GM23338 (cell line): ENCODE results near the gene REEP1. TPM values are rescaled to one million over a fixed set of nuclear protein-coding genes. Genes with fewer than 3 reads are reported as not detected.

Experiments used
- ATAC-seq: fragments of 200-7000 bp; cut with Tn5 transposase; 3 replicates; pipeline ENCODE4 v1.9.1; 2020
- DNase-seq: peaks from one replicate; pipeline ENCODE4 v3.0.0-alpha.2; 2015; ENCODE audit warnings: low spot score
- H2AFZ ChIP-seq: fragments of 200-600 bp; sonication (generic); 2 replicates; pipeline ENCODE4 v1.8.0; 2016; ENCODE audit warnings: antibody characterized with exemption, mild to moderate bottlenecking, moderate library complexity
- H3F3A ChIP-seq: fragments of 200-600 bp; sonication (generic); replicated peaks from 2 replicates; pipeline ENCODE4 v1.8.0; 2017; ENCODE audit warnings: antibody characterized with exemption, mixed run types, low read depth
- H3K27ac ChIP-seq: fragments of 200-600 bp; sonication (generic); 2 replicates; pipeline ENCODE4 v1.6.1; 2016; ENCODE audit warnings: low read depth
- H3K27me3 ChIP-seq: fragments of 200-600 bp; sonication (generic); 2 replicates; pipeline ENCODE4 v1.8.0; 2016; ENCODE audit warnings: mild to moderate bottlenecking, mixed run types, moderate library complexity; ENCODE audit not compliant: insufficient read depth
- H3K36me3 ChIP-seq: fragments of 200-600 bp; sonication (generic); 2 replicates; pipeline ENCODE4 v1.8.0; 2016; ENCODE audit warnings: mild to moderate bottlenecking; ENCODE audit not compliant: insufficient read depth
- H3K4me1 ChIP-seq: fragments of 200-600 bp; sonication (generic); 2 replicates; pipeline ENCODE4 v1.8.0; 2016; ENCODE audit warnings: mild to moderate bottlenecking, moderate library complexity; ENCODE audit not compliant: insufficient read depth
- H3K4me2 ChIP-seq: fragments of 200-600 bp; sonication (generic); 2 replicates; pipeline ENCODE4 v1.7.1; 2017; ENCODE audit warnings: mixed run types
- H3K4me3 ChIP-seq: fragments of 200-600 bp; sonication (generic); 2 replicates; pipeline ENCODE4 v1.6.1; 2016; ENCODE audit warnings: mixed run types
- H3K79me2 ChIP-seq: fragments of 200-600 bp; sonication (generic); replicated peaks from 2 replicates; pipeline ENCODE4 v1.8.0; 2017; ENCODE audit warnings: mild to moderate bottlenecking; ENCODE audit not compliant: insufficient read depth
- H3K9me2 ChIP-seq: fragments of 200-600 bp; sonication (generic); 2 replicates; pipeline ENCODE4 v1.8.0; 2017; ENCODE audit not compliant: insufficient read depth
- H4K20me1 ChIP-seq: fragments of 200-600 bp; sonication (generic); replicated peaks from 2 replicates; pipeline ENCODE4 v1.8.0; 2017; ENCODE audit warnings: mild to moderate bottlenecking; ENCODE audit not compliant: insufficient read depth
- H3K27ac Mint-ChIP-seq: 2 replicates; pipeline ENCODE4 v1.8.0; 2020; ENCODE audit warnings: inconsistent platforms, mild to moderate bottlenecking, moderate library complexity, mixed read lengths
- H3K27me3 Mint-ChIP-seq: 3 replicates; pipeline ENCODE4 v1.8.0; 2022; ENCODE audit warnings: low read depth, mild to moderate bottlenecking, moderate library complexity, mixed read lengths, inconsistent platforms; ENCODE audit not compliant: insufficient read depth, poor library complexity
- H3K36me3 Mint-ChIP-seq: 3 replicates; pipeline ENCODE4 v1.8.0; 2021; ENCODE audit warnings: low read depth, mild to moderate bottlenecking, inconsistent platforms, moderate library complexity, mixed read lengths
- H3K4me1 Mint-ChIP-seq: 3 replicates; pipeline ENCODE4 v1.8.0; 2020; ENCODE audit warnings: mild to moderate bottlenecking, inconsistent platforms, mixed read lengths
- H3K4me3 Mint-ChIP-seq: 3 replicates; pipeline ENCODE4 v1.8.0; 2021; ENCODE audit warnings: moderate library complexity, mild to moderate bottlenecking, inconsistent platforms, mixed read lengths
- H3K9me3 Mint-ChIP-seq: 3 replicates; pipeline ENCODE4 v1.8.0; 2020; ENCODE audit warnings: moderate library complexity, mild to moderate bottlenecking, inconsistent platforms, mixed read lengths
- CREB1 ChIP-seq: fragments of 250-450 bp; sonication (Bioruptor Pico); IDR thresholded peaks from 2 replicates; pipeline ENCODE4 v1.5.0; 2020; ENCODE audit warnings: low read depth, mild to moderate bottlenecking, moderate library complexity
- ETS1 ChIP-seq: IDR thresholded peaks from 2 replicates; pipeline ENCODE4 v1.6.1; 2016; ENCODE audit warnings: antibody characterized with exemption
- EZH2 ChIP-seq: fragments of 200-600 bp; sonication (generic); IDR thresholded peaks from one replicate; pipeline ENCODE4 v1.8.0; 2017; ENCODE audit warnings: antibody characterized with exemption, mild to moderate bottlenecking, low read depth; ENCODE audit not compliant: unreplicated experiment
- EZH2phosphoT487 ChIP-seq: fragments of 200-600 bp; sonication (generic); IDR thresholded peaks from one replicate; pipeline ENCODE4 v1.8.1; 2018; ENCODE audit warnings: antibody characterized with exemption; ENCODE audit not compliant: unreplicated experiment
- JUNB ChIP-seq: IDR thresholded peaks from one replicate; pipeline ENCODE4 v1.6.1; 2016; ENCODE audit warnings: antibody characterized with exemption; ENCODE audit not compliant: unreplicated experiment
- POLR2AphosphoS5 ChIP-seq: IDR thresholded peaks from 2 replicates; pipeline ENCODE4 v1.6.1; 2016; ENCODE audit warnings: antibody characterized with exemption, low read depth
- REST ChIP-seq: IDR thresholded peaks from one replicate; pipeline ENCODE4 v1.6.1; 2018; ENCODE audit warnings: antibody characterized with exemption; ENCODE audit not compliant: unreplicated experiment
- STAT1 ChIP-seq: IDR thresholded peaks from one replicate; pipeline ENCODE4 v1.6.1; 2016; ENCODE audit warnings: antibody characterized with exemption; ENCODE audit not compliant: unreplicated experiment
- ZNF114 ChIP-seq: fragments of 250-450 bp; sonication (Bioruptor Pico); IDR thresholded peaks from 2 replicates; pipeline ENCODE4 v1.5.0; 2020; ENCODE audit warnings: mild to moderate bottlenecking, moderate library complexity
- ZNF331 ChIP-seq: fragments of 250-450 bp; sonication (Bioruptor Pico); IDR thresholded peaks from 2 replicates; pipeline ENCODE4 v1.5.0; 2020; ENCODE audit warnings: low read depth, mild to moderate bottlenecking, moderate library complexity
- ZNF462 ChIP-seq: fragments of 250-450 bp; sonication (Bioruptor Pico); IDR thresholded peaks from 2 replicates; pipeline ENCODE4 v1.5.0; 2020; ENCODE audit warnings: mild to moderate bottlenecking, moderate library complexity
- polyA plus RNA-seq: library from polyadenylated mRNA; unstranded; fragments of >200 nt; fragmentation: Nextera tagmentation; extraction: Ambion mirVana; gene quantifications from 2 replicates; pipeline ENCODE4 v1.2.1, GENCODE V29; 2016
- total RNA-seq: library from RNA; depleted of rRNA; stranded (reverse); fragments of >200 nt; shearing (Covaris generic); gene quantifications from 2 replicates; pipeline ENCODE4 v1.2.3, GENCODE V29; 2014
- TF ChIP-seq, protein P1 (sequence below), 2 experiments: fragments of 200-600 bp in 1 of 2; sonication (generic) in 1 of 2; conservative IDR thresholded peaks; 2 replicates each; pipeline versions ENCODE4 v1.5.1 to v1.6.1; 2016 to 2017; ENCODE audit warnings: antibody characterized with exemption in 2 of 2, low read depth in 2 of 2, mild to moderate bottlenecking in 2 of 2, moderate library complexity in 1 of 2

The REEP1 gene
- total and polyA plus RNA-seq, 2 experiments from 2014 or later, result 1.6 to 1.8 TPM

GRCh38 chr2:86364894-86365293 lies 27.5 kb upstream of the REEP1 start (continued):
- TF ChIP-seq, protein P1, sequence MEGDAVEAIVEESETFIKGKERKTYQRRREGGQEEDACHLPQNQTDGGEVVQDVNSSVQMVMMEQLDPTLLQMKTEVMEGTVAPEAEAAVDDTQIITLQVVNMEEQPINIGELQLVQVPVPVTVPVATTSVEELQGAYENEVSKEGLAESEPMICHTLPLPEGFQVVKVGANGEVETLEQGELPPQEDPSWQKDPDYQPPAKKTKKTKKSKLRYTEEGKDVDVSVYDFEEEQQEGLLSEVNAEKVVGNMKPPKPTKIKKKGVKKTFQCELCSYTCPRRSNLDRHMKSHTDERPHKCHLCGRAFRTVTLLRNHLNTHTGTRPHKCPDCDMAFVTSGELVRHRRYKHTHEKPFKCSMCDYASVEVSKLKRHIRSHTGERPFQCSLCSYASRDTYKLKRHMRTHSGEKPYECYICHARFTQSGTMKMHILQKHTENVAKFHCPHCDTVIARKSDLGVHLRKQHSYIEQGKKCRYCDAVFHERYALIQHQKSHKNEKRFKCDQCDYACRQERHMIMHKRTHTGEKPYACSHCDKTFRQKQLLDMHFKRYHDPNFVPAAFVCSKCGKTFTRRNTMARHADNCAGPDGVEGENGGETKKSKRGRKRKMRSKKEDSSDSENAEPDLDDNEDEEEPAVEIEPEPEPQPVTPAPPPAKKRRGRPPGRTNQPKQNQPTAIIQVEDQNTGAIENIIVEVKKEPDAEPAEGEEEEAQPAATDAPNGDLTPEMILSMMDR (conservative IDR thresholded peaks at IDR 0.05; ENCODE audit: low read depth in 2 of 2), result no peak
- TF ChIP-seq JUNB, result no peak
- no peak for TF ChIP-seq STAT1
- TF ChIP-seq ETS1, result no peak
- no peak for TF ChIP-seq ZNF114
- no peak for TF ChIP-seq CREB1
- no peak for TF ChIP-seq ZNF331 (CRISPR knock-in tag)
- TF ChIP-seq EZH2phosphoT487, result no peak
- no peak for TF ChIP-seq POLR2AphosphoS5
- no peak for TF ChIP-seq REST
- no peak for TF ChIP-seq EZH2

- Histone ChIP-seq H3K4me2 (no peak overlapping the region), H3K9me2 (no peaks in the 10 kb centered on the region), H4K20me1 (no peaks in the 10 kb centered on the region), H3K4me3 (no peak overlapping the region), H3K36me3 (no peaks in the 10 kb centered on the region), H2AFZ (peak overlapping the region; percentile 4), H3K79me2 (no peaks in the 10 kb centered on the region), H3F3A (no peaks in the 10 kb centered on the region), H3K27me3 (no peaks in the 10 kb centered on the region), H3K4me1 (peaks cover 8% of the 10 kb centered on the region; the same call in 1 of the 2 replicates), H3K27ac (no peak overlapping the region)
- no peaks in the 10 kb centered on the region for H3K27me3 Mint-ChIP-seq
- no peak overlapping the region for H3K4me3 Mint-ChIP-seq
- H3K27ac Mint-ChIP-seq, result no peak overlapping the region
- H3K4me1 Mint-ChIP-seq, result peaks cover 7% of the 10 kb centered on the region; the same call in 2 of the 3 replicates
- no peaks in the 10 kb centered on the region for H3K9me3 Mint-ChIP-seq
- peak; percentile 53 for DNase-seq
- H3K36me3 Mint-ChIP-seq, result no peaks in the 10 kb centered on the region
- peak; percentile 75 for ATAC-seq
- TF ChIP-seq ZNF462 (CRISPR knock-in tag), result no peak
These were observed 23.4 kb upstream of the REEP1 start for GRCh38 chr2:86360776-86361175.
